Measurements from ENCODE around the gene STPG3. TPM values are rescaled to one million over a fixed set of nuclear protein-coding genes. Genes with fewer than 3 reads are reported as not detected.

Gene STPG3
- total and polyA plus RNA-seq, 2 of the 13 experiments (the other 11 are each of a cell fraction or from before 2014, with no cell fraction given), result not detected

- TF ChIP-seq USF2 (IDR thresholded peaks at IDR 0.05; ENCODE audit: low read depth, low read length) (no peak), USF2 (CRISPR knock-in tag; IDR thresholded peaks at IDR 0.05; ENCODE audit: borderline replicate concordance) (no peak), ZNF18 (CRISPR knock-in tag; IDR thresholded peaks at IDR 0.05; ENCODE audit: insufficient replicate concordance) (no peak), SMYD3 (CRISPR knock-in tag; IDR thresholded peaks at IDR 0.05) (no peak), ZNF781 (CRISPR knock-in tag; IDR thresholded peaks at IDR 0.05; ENCODE audit: borderline replicate concordance, not compliant biosample characterization) (peak; percentile 72), KLF16 (CRISPR knock-in tag; IDR thresholded peaks at IDR 0.05) (peak in 1 of 2 experiments; percentile 40; a peak in 1 of 4 replicates), NKX3-1 (CRISPR knock-in tag; IDR thresholded peaks at IDR 0.05) (peak; percentile 79; the same call in 1 of the 2 replicates), TBX3 (IDR thresholded peaks at IDR 0.05; ENCODE audit: borderline replicate concordance) (no peak), PPARG (CRISPR knock-in tag; conservative IDR thresholded peaks at IDR 0.05) (no peak), ZNF773 (CRISPR knock-in tag; IDR thresholded peaks at IDR 0.05; ENCODE audit: borderline replicate concordance) (peak; percentile 59; the same call in 1 of the 2 replicates), XRCC5 (optimal IDR thresholded peaks at IDR 0.05; ENCODE audit: low read length) (no peak), TFDP2 (CRISPR knock-in tag; IDR thresholded peaks at IDR 0.05) (peak; percentile 69), NR0B2 (CRISPR knock-in tag; IDR thresholded peaks at IDR 0.05) (peak; percentile 87; the same call in 1 of the 2 replicates), TERF1 (CRISPR knock-in tag; IDR thresholded peaks at IDR 0.05) (no peak), SPEN (CRISPR knock-in tag; IDR thresholded peaks at IDR 0.05; ENCODE audit: low read depth) (peak; percentile 78; the same call in 1 of the 2 replicates), TGIF2 (CRISPR knock-in tag; IDR thresholded peaks at IDR 0.05) (peak; percentile 30; the same call in 1 of the 2 replicates), MAFF (IDR thresholded peaks at IDR 0.05; ENCODE audit: low read depth, low read length) (no peak), RAD21 (CRISPR knock-in tag; IDR thresholded peaks at IDR 0.05) (peak; percentile 66; the same call in 1 of the 2 replicates), ZMYM4 (CRISPR knock-in tag; IDR thresholded peaks at IDR 0.05) (peak; percentile 62), BORCS8-MEF2B (CRISPR knock-in tag; IDR thresholded peaks at IDR 0.05) (peak; percentile 78)
Observed at GRCh38 chr9:137240318-137240840, 10.7 kb upstream of the STPG3 start (continued).

Measured in HepG2 (cell line).